ENCODE data around the gene DTWD1.
"Not testable (repeated sequence)": the region's sequence is repeated elsewhere in the genome, so short reads cannot be mapped to it uniquely, and the experiment has no call there.

DTWD1 gene

DNA sequence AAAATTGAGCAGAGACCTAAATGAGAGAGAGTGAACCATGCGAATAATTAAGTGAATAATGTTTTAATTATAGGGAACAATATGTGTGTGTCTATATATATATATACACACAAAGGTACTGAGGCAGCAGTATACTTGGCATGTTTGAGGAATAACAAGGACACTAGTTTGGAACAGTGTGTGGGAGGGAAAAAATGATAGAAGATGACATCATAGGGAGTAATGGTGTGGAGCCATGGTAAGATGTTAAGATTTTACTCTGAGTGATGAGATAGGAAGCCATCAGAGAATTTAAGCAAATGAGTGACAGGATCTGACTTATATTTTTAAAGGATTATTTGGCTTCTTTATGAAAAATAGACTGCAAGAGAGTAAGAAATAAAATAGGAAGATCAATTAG, 29.1 kb downstream of the DTWD1 start:
- no peak for DNase-seq

- no peak for DNase-seq
Observed at GRCh38 chr15:49650676-49651075, 29.8 kb downstream of the DTWD1 start.

DNA sequence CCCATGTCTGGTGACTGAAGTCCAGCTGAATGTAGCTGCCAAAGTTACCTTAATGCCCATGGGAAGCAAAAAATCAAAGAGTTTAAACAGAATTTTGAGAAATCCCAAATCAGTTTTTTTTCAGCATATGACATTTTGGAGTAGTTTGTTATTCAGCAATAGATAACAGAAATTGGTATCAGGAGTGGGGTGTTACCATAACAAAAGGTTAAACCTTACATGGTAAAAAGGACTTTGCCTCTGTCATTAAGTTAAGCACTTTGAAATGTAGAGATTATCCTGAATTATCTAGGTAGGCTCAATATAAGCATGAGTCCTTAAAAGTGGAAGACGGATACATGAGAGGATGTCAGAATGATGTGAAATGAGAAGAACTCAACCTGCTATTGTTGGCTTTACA, 32.1 kb downstream of the DTWD1 start:
- DNase-seq, result no peak

DNA sequence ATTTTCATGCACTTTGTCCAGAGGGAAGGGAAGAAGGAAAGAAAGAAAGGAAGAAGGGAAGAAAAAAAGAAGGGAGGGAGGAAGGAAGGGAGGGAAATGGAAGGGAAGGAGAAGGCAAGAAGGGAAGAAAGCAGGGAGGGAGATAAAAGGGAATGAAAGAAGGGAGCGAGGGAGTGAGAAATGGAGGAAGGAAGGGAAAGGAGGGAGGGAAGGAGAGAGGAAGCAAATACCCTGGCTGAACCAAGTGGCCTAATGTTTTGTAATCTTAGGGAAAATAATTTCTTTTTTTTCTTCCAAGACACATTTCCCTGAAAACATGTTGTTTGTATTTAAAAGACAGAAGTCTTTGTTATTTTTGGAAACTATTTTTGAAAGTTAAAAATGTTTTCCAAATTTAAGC, 35.9 kb downstream of the DTWD1 start:
- no peak for DNase-seq

DNA sequence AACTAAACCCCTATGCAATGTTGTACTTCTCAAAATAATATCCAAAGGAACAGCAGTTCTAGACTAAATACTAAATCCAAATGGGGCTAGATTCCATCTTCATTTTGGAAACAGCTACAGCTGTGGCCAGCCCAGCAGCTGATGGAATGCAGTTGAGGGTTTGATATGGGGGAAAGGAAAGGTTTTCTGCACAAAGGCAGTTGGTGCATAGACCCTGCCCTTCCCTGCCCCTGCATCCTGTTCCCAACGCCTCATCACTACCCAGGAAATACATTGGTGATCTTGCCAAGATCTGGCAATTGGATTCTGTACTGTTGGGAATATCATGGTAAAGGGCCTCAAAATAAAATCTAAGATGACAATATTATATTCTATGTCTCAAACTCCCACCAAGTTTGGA, 43.9 kb downstream of the DTWD1 start:
- DNase-seq, result no peak

GRCh38 chr15:49666486-49666885, 45.6 kb downstream of the DTWD1 start:
- DNase-seq, result not testable (repeated sequence)

DNA sequence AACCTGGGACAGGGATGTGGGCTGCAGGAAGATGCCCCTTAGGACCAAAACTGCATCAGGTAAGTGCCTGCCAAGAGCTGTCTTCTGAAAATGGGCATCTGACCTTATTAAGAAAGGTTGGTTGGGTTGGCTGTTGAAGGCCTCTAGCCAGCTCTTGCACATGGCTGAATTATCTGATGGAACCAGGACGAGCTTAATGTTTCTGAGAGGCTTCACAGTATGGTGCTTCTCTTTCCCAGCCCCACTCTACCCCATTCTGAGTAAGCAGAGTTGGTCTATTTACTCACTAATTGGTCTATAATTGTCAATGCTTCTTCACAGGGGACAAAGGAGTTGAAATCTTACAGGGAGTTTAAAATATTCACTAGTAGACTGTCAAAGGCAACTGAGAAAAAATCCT, 48.4 kb downstream of the DTWD1 start:
- DNase-seq, result no peak

- no peak for DNase-seq
Observed at GRCh38 chr15:49673861-49674260, 53.0 kb downstream of the DTWD1 start.

DNA sequence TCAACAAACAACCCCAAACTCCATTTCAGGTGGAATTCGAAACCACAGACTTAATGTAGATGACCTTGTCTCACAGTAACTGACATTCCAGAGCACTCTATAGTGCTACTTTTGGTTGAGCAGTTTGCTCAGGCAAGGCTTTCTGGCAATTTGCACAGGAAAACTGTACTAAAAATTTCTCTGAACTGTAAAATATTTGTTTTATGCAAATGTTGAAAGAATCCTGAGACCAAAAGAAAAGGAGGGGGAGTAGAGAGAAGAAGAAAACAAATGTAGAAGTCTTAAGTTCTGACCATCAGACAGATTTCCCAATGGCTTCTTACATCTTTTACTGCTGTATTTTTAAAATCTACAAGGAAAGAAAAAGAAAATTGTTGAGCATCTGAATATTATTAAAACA, 53.5 kb downstream of the DTWD1 start:
- DNase-seq, result no peak

DNA sequence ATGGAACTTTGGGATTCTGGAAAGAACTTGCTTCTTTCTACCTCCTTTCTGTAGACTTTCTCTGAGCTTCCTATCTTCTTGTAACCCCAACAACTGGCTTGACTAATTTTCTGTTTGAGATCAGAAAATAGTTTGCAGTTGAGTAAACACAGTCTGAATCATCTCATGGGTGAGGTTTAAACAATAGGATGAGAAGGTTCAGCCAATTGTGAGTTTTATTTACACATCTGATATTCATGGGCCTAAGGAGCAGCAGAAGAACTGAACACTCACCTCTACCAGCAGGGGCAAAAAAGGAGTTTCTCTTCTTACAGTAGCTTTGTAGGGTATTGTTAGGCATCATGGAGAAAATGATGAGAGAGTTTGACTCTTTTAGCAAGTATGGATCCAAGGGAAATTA, 54.2 kb downstream of the DTWD1 start:
- no peak for DNase-seq

DNA sequence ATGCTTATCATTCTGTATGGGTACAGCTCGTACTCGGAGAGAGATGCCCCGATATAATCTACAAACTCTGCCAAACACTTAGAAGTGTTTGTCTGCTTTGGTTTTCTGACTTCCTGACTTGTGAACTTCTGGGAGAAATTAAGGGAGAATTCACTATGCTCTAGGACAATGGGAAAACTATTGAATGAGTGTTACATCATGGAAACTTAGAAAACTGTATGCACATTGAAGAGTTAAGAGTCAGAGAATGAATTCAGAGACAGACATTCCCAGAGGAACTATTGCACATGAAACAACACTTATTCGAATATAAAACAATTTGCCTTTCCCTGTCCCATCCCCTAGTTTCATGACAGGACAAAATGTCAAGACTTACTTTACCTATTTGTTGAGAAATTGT, 57.8 kb downstream of the DTWD1 start:
- no peak for DNase-seq

GRCh38 chr15:49686599-49686998, 65.8 kb downstream of the DTWD1 start:
- DNase-seq, result no peak

DNA sequence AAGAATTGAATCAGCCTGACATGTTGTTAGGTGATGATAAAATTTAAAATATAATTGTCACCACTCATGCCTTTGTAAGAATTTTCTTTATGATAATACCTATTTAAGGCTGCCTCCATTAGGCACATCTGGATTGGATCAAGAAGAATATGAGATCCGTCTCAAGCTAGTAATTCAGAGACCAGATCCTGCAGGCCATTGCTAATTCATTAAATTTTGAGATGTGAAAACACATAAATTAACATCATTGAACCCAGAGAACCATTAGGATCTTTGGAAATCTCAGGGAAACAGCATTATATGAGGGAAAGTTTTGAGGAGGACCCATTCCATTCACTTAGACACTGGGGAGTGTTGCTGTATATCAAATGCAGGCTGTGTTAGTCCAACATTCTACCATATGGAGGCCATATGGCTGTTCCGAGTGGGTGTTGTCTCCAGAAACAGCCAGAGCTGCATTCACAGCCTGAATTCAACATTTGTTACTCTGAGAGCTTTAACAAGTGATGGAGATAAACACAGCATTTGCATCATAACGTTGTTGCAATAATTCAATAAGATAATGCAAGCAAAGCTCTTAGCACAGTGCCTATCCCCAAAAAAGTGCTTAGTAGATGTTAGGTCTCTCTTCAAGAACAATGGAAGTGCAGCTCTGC, 67.4 kb downstream of the DTWD1 start:
- DNase-seq, result no peak

DNA sequence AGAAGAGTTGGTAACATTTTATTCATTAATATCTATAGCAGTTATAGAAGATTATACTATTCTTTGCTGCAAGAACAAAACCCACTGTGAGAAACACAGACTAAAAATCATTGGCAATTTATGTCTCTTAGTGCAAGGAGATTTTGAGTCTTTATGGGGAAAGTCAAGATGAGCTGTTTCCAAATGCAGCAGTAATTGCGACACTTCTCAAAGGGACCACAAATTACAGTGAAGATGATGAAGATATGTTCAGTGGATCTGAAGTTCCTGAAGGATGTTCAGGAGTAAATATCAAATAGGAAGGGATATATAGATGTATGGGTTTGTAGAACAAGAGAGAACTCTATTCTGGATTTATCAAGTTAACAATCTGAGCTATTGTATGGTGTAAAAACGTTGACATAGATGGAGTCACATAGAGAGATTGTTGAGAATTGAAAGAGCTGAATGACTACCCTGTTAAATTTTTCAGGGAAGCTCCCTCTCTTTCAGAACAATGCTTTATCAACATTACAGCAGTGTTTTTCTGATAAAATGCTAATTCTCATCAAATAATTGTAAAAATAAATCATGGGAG, 71.8 kb downstream of the DTWD1 start:
- DNase-seq, result no peak

DNA sequence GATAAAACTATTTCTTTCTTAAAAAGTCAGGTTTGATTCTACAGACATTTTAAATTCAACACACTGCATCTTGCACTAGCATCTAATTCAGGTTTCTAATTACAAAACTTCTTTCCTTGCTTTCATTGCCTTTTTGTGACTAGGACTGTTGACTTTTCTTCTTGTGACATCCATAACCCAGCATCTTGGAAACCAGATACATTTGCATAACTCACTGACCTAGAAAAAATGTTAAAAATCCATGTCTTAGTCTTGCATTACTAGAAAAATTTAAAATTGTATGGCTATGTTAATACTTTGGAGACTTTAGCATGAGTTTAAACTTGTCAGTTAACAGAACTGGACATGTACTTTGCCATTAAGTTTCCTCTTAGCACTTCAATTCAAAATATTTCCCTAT, 72.7 kb downstream of the DTWD1 start:
- DNase-seq, result no peak

DNA sequence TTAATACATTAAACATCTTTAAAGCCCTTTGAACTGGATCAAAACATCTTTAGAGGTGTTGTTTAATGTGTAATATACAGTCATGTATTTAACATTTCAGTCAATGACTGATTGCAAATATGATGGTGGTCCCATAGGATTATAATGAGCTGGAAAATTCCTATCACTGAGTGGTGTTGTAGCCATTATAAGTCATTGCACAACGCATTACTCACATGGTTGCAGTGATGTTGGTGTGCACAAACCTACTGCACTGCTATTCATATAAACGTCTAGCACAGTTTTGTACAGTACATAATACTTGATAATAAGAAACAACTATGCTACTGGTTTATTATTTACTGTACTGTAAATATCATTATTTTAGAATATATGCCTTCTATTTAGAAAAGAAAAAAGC, 75.6 kb downstream of the DTWD1 start:
- DNase-seq, result no peak

- DNase-seq, result no peak
Observed at GRCh38 chr15:49697121-49697520, 76.3 kb downstream of the DTWD1 start.

GRCh38 chr15:49702982-49703381, 82.1 kb downstream of the DTWD1 start:
- not testable (repeated sequence) for DNase-seq

Measured in activated effector memory CD4-positive, alpha-beta T cell treated with Interleukin-2 at 50 U/mL for 16 hours (primary cell).